H1 (cell line): ENCODE results near the gene RAB5B. TPM values are rescaled to one million over a fixed set of nuclear protein-coding genes. Genes with fewer than 3 reads are reported as not detected.
A peak's percentile ranks its signal among the peaks of the same experiment; 100 is the strongest.

Source experiments
- ASH2L ChIP-seq: fragments of 200-600, 300-600 bp; sonication (generic); IDR thresholded peaks from one replicate; pipeline ENCODE4 v1.7.1; 2017; ENCODE audit warnings: low read length
- BCL11A ChIP-seq, 2 experiments: IDR thresholded peaks; one replicate each; pipeline ENCODE4 v1.6.1; 2011; ENCODE audit warnings: low read depth in 2 of 2, low read length in 2 of 2, mild to moderate bottlenecking in 2 of 2
- CBX8 ChIP-seq: fragments of 300-800, 300-1000 bp; sonication (generic); IDR thresholded peaks from 2 replicates; pipeline ENCODE4 v1.7.1; 2016; ENCODE audit warnings: low read depth, low read length, borderline replicate concordance
- CHD7 ChIP-seq: fragments of 300-600 bp; sonication (generic); IDR thresholded peaks from 2 replicates; pipeline ENCODE4 v1.7.1; 2012; ENCODE audit warnings: low read length, moderate library complexity, mild to moderate bottlenecking, inconsistent platforms; ENCODE audit not compliant: insufficient replicate concordance
- EGR1 ChIP-seq: IDR thresholded peaks from 2 replicates; pipeline ENCODE4 v1.6.1; 2011; ENCODE audit warnings: low read depth, low read length, borderline replicate concordance
- EP300 ChIP-seq, 2 experiments: IDR thresholded peaks; 1 replicate in 1 of 2; 2 replicates in 1 of 2; pipeline ENCODE4 v1.6.1; 2011 to 2012; ENCODE audit warnings: low read depth in 2 of 2, low read length in 2 of 2, mild to moderate bottlenecking in 2 of 2, borderline replicate concordance in 1 of 2, inconsistent platforms in 1 of 2, moderate library complexity in 1 of 2
- KDM4A ChIP-seq: IDR thresholded peaks from one replicate; pipeline ENCODE4 v1.7.1; 2012; ENCODE audit warnings: low read depth, mild to moderate bottlenecking, moderate library complexity, low read length, inconsistent platforms; ENCODE audit not compliant: severe bottlenecking
- RAD21 ChIP-seq, 2 experiments: IDR thresholded peaks in 1 of 2; conservative IDR thresholded peaks in 1 of 2; 2 replicates each; pipeline ENCODE4 v1.6.1; 2011; ENCODE audit warnings: low read depth in 2 of 2, low read length in 2 of 2, improper control_type of control experiment in 1 of 2, inconsistent platforms in 1 of 2, mild to moderate bottlenecking in 1 of 2, moderate library complexity in 1 of 2
- SIN3A ChIP-seq, 2 experiments: IDR thresholded peaks in 1 of 2; conservative IDR thresholded peaks in 1 of 2; 2 replicates each; pipeline ENCODE4 v1.6.1; 2011 to 2012; ENCODE audit warnings: low read length in 2 of 2, improper control_type of control experiment in 1 of 2, low read depth in 1 of 2, mild to moderate bottlenecking in 1 of 2
- SP1 ChIP-seq: IDR thresholded peaks from 2 replicates; pipeline ENCODE4 v1.6.1; 2011; ENCODE audit warnings: low read depth, low read length
- polyA plus RNA-seq, 7 experiments: library from polyadenylated mRNA; depleted of rRNA in 3 of 7; stranded (reverse) in 5 of 7; unstranded in 2 of 7; fragments of >200 nt in 5 of 7; fragments of 200-250 nt in 2 of 7; gene quantifications; 1 replicate in 5 of 7; 2 replicates in 1 of 7; 4 replicates in 1 of 7; pipeline versions ENCODE4 v1.2.1 to v1.2.3, GENCODE V29; 2011 to 2013; ENCODE audit warnings: missing spikeins in 2 of 7, mixed read lengths in 2 of 7
- total RNA-seq: library from RNA; stranded (reverse); fragmentation: NEBNext Ultra II Directional; extraction: Animal tissue kit (Norgen Biotek cat#: 25700); gene quantifications from 2 replicates; pipeline ENCODE4 v1.2.1, GENCODE V29; 2021

The RAB5B gene
- total and polyA plus RNA-seq, 2 of the 8 experiments (the other 6 are each of a cell fraction or from before 2014, with no cell fraction given), result 56.7 to 62.4 TPM

- 0 out of 2 replicates have a peak, but pooled peaks have one; percentile 10 for TF ChIP-seq SP1
- TF ChIP-seq EP300 (IDR thresholded peaks at IDR 0.05; ENCODE audit: borderline replicate concordance in 1 of 2, low read depth in 2 of 2, low read length in 2 of 2), result no peak
- TF ChIP-seq KDM4A, result no peak
- TF ChIP-seq EGR1, result no peak
- TF ChIP-seq BCL11A (IDR thresholded peaks at IDR 0.05; ENCODE audit: low read depth in 2 of 2, low read length in 2 of 2), result no peak
- no peak for TF ChIP-seq ASH2L
- peak in 1 of 2 experiments; percentile 9; a peak in 1 of 4 replicates for TF ChIP-seq SIN3A (conservative IDR thresholded peaks at IDR 0.05 in 1 of 2, IDR thresholded peaks at IDR 0.05 in 1 of 2; ENCODE audit: low read depth in 1 of 2, low read length in 2 of 2)
- TF ChIP-seq CHD7, result no peak
- peak in 1 of 2 experiments; percentile 10; a peak in 2 of 4 replicates for TF ChIP-seq RAD21 (IDR thresholded peaks at IDR 0.05 in 1 of 2, conservative IDR thresholded peaks at IDR 0.05 in 1 of 2; ENCODE audit: low read depth in 2 of 2, low read length in 2 of 2)
- TF ChIP-seq CBX8, result no peak
Observed at GRCh38 chr12:55930771-55931316, 43.0 kb upstream of the RAB5B start, which contains the start of gene DGKA (continued).
